Measurements from ENCODE around the gene NPAS3.

The NPAS3 gene

GRCh38 chr14:33675415-33676130 lies 736.9 kb downstream of the NPAS3 start:
- no peak for DNase-seq (ENCODE audit: low read depth in 2 of 2)

- DNase-seq (ENCODE audit: low read depth in 2 of 2), result no peak
Observed at GRCh38 chr14:33676135-33676566, 737.5 kb downstream of the NPAS3 start.

DNA sequence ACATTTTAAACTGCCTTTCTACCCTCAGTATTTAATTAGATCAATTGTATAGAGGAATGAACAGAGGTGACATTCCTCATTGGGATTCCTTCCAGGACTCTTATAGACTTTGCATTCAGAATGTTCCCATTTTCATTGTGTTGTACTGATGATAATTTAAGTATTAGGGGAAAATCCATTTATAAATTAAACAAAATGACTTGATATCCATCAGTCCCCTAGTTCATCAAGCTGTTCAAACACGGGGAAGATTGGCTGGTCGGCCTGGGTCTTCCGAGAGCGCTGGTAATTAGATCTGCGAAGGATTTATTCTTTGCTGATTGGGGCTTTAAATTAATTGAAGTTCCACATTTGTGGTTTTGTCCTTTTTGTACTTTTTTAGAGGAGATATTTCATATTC lies 738.2 kb downstream of the NPAS3 start:
- DNase-seq (ENCODE audit: low read depth in 2 of 2), result no peak

GRCh38 chr14:33678005-33678404 lies 739.3 kb downstream of the NPAS3 start:
- DNase-seq (ENCODE audit: low read depth in 2 of 2), result no peak

- no peak for DNase-seq (ENCODE audit: low read depth in 2 of 2)
Observed at GRCh38 chr14:33679025-33679424, 740.3 kb downstream of the NPAS3 start.

GRCh38 chr14:33679461-33680225 lies 741.0 kb downstream of the NPAS3 start:
- DNase-seq (ENCODE audit: low read depth in 2 of 2), result no peak

DNA sequence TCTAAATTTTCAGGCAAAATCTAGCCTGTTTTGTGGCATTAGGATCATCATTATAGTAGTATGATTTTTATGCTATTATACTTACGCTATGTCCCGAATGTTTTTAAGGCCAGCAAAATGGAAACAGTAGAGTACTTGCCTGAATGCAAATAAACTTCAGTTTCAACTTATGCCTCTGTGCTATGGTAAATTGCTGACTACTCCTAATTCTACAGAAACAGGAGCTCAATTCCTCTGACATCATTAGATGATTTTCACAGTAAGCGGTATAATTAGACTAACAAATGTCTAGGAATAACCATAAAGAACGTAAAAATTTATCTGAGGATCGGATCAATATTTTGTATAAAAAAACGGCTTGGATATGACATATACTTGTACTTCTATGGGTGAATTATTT lies 742.2 kb downstream of the NPAS3 start:
- no peak for DNase-seq (ENCODE audit: low read depth in 2 of 2)

GRCh38 chr14:33682760-33683159 lies 744.1 kb downstream of the NPAS3 start:
- no peak for DNase-seq (ENCODE audit: low read depth in 2 of 2)

DNA sequence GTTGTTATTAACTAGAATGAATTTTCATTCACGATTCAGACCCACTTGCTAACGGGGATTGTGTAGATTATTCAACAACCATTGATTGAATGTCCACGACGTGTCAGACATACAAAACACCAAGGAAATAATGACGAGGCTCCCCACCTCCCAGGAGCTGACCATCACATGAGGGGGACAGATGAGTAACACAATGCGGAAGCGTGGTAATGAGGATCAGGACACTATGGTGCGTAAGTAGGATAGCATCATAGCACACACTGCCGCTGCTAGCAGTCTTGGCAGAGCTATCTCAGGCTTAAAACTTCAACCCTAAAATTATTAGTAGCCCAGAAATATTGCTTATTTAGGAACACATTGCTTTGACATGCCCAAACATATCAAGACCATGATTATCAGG lies 746.3 kb downstream of the NPAS3 start:
- DNase-seq (ENCODE audit: low read depth in 2 of 2), result no peak

DNA sequence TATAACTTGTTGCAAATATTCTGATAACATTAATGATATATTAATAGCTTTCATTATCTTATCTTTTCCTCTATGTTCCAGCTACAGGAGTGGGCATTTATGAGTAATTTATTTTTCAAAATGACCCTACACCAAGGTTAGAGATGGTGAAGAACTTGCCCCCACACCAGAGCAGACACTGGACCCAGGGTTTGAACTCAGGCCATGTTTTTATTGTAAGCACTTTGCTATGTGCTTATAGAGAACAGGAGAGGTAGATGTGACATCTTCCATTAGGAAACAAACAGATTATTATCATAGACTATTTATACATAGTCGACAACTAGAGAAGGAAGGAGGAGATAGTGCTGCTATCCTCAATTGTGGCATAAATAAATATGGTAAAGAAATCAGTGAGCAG lies 747.0 kb downstream of the NPAS3 start:
- no peak for DNase-seq (ENCODE audit: low read depth in 2 of 2)

- no peak for DNase-seq (ENCODE audit: low read depth in 2 of 2)
Observed at GRCh38 chr14:33686218-33686617, 747.5 kb downstream of the NPAS3 start.

- no peak for DNase-seq (ENCODE audit: low read depth in 2 of 2)
Observed at GRCh38 chr14:33686856-33687255, 748.2 kb downstream of the NPAS3 start.

DNA sequence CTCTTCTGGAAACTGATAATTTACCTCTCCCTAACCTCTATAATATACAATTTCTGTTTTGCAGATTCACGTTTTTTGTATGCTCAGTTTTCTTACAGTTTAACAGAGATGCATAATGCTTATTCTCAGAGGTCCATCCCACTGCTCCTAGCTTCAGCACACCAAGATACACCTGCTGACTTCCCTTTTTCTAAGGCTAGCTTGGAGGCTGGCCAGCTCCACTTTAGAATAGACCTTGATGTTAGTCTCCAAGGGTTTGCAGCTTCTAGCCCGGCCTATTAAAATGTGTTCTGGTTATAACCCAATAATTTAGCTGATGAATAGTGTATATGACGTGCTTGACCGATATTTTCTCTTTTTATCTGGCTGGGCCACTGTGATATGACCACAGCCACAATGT lies 751.0 kb downstream of the NPAS3 start:
- DNase-seq (ENCODE audit: low read depth in 2 of 2), result no peak

GRCh38 chr14:33691907-33692306 lies 753.2 kb downstream of the NPAS3 start:
- no peak for DNase-seq (ENCODE audit: low read depth in 2 of 2)

DNA sequence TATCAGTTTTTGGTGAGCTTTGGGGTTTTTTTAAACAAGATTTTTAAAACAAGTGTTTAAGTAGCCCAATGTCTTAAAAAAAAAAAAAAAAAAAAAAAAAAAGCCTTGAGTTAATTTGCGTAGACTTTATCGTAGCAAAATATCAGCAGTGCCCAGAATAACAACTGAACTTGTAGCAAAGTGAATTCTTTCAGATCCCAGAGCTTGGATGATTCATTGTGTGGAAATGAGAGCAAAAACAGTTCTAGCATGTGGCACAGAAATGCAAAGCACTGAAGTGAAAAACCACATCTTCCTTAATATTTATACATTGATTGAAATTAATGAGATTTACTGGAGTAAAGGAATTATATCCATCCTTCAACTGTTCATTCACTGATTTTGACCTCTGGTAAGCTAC lies 754.1 kb downstream of the NPAS3 start:
- DNase-seq (ENCODE audit: low read depth in 2 of 2), result no peak

DNA sequence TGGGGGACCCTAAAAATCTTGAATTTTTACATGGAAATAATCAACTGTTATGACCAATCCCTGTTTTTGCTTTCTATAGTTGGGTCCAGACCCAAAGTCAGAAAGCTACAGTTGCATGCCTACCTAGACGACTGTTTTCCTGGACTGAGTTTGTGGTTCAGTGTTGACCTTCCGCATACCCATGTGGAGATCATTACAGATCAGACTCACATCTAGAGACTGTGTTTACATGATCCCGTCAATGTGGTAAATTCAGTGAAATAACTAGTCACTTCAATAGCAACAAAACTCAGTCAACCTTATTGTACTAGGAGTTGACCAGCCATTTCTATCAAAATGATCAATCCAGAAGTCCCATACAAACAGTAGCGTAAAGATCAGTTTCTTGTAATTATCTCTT lies 754.6 kb downstream of the NPAS3 start:
- no peak for DNase-seq (ENCODE audit: low read depth in 2 of 2)

DNA sequence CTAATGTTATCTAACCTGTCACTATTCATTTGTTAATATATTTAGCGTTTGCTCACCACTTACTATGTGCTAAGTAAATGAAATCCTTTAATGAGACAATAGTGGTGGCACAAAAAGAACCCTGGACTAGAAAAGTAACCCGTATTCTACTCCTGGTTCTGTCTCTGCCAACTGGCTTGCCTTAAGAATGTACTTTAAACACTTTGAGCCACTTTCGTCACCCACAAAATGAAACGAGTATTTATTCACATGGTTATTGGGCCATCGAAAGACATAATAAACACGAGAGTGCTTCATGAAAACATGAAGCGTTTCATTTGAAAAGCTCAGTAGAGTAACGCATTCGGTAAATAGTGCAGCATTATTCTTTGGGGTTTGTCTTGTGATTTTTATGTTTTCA lies 757.5 kb downstream of the NPAS3 start:
- DNase-seq (ENCODE audit: low read depth in 2 of 2), result no peak

DNA sequence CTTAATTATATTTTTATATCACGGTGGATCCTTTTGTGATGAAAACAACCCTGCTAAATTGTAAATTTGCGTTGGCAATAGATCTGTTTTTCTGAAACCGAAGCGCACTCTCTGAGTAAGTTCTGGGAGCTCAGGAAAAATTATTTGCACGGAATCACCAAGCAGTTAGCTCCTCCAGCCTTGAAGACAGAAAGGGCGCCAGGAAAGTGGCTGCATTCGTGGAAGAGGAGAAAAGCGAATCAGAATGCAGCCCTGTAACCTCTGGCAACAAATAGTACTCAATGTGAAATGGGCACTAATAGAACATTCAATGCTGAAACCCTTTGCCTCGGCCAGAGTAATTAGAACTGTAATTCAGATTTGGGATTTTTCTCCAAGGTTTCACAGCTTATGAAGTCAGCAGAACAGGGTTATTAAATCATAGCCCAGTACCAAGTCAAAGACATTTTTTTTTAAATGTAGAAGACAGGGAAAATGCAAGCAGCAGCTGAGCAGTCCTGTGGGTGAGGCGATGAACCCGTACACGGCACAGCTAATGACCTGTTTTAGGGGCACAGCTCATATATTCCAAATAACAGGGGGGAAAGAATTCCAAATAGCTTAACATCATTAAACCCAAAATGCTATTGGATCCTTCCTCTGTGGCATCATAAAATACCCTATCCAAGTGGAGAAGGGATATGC lies 760.8 kb downstream of the NPAS3 start:
- DNase-seq (ENCODE audit: low read depth in 2 of 2), result no peak

- DNase-seq (ENCODE audit: low read depth in 2 of 2), result no peak
Observed at GRCh38 chr14:33700052-33700451, 761.4 kb downstream of the NPAS3 start.

DNA sequence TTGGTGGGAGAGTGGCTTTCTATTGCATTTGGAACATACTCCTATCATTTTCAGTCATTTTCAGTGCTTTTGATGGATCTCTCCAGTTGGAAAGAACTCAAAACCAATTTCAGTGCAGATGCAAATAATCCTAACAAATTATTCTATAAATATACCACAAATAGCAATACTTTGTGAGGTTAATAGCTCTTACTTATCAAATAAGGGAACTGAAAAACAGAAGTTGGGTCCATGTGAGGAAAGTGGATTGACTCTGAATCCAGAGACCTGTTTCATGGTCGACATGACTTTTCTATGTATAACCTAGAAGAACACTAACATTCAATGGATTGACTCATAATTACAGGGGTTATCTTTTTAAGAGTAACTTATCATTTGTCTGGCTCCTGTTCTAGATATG lies 763.6 kb downstream of the NPAS3 start:
- DNase-seq (ENCODE audit: low read depth in 2 of 2), result no peak

DNA sequence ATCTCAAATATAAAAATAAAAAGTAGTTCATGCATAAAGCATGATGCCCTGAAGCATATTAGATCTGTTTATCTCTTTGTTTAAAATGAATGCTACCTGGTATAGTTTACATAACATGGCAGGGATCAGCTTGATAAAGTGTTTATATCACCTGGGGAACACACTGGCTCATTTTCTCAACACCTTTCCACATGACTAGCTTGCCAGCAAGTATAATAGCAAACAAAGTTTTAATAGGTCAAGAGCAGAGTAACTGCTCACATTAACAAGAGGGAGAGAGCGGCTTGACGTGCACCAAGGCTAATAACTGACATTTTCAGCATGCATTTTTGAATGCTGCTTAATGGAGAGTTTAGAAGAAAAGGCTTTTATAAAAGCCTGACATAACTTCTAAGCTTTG lies 765.8 kb downstream of the NPAS3 start:
- no peak for DNase-seq (ENCODE audit: low read depth in 2 of 2)

DNA sequence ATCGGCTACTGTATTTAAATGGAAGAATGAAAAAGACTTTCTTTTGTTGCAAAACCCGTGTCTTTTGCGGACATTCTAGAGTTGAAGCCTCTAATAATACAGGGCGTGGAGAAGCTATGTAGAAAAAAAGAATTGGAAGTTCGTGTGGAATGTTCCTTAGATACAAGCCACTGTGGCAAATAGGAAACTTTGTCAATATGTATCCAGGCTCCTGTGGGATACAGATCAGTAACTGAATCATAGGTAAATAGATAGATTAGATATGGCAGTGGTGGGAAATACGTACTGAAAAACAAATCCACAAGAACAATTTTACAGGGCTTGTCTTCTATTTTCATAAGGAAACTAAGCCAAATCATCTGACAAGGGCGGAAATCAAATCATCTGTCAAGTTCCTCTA lies 766.8 kb downstream of the NPAS3 start:
- no peak for DNase-seq (ENCODE audit: low read depth in 2 of 2)

DNA sequence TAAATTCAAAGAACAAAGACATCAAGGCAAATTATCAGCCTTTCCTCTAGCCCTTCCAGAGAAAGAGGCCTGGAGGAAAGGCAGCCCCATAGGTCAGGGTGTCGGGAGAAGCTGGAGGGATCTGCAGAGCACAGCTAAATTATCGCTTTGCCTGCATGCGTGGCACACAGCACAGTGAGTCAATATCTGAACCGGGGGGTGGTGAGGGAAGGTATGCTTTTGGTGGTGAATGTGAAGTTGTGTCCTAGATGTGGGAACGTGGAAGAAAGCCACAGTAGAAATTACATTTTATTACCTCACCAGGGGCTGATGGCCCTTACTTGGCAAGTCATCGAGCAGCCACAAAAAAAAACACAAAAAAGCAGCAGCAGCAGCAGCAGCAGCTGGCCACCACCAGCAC lies 769.0 kb downstream of the NPAS3 start:
- DNase-seq (ENCODE audit: low read depth in 2 of 2), result no peak

All from activated CD8-positive, alpha-beta memory T cell treated with anti-CD3 and anti-CD28 coated beads for 4 hours (primary cell).